C4-2B (cell line): ENCODE measurements around the gene RPLP1.

ENCODE experiments used
- CTCF ChIP-seq: fragments of 450-650 bp; conservative IDR thresholded peaks from 2 replicates; pipeline ENCODE4 v1.5.1; 2017; ENCODE audit warnings: mild to moderate bottlenecking
- ZFX ChIP-seq: fragments of 450-650 bp; IDR thresholded peaks from 2 replicates; pipeline ENCODE4 v1.6.1; 2017

GRCh38 chr15:69454953-69455352 is 2.3 kb downstream of the RPLP1 start:
- TF ChIP-seq CTCF (no peak), ZFX (no peak)
